ENCODE results near the gene ACOX3.
"Not testable (repeated sequence)": the region's sequence is repeated elsewhere in the genome, so short reads cannot be mapped to it uniquely, and the experiment has no call there.

Gene ACOX3

GRCh38 chr4:8355864-8356565 lies 84.5 kb downstream of the ACOX3 start:
- no peak for DNase-seq

GRCh38 chr4:8355306-8355705 lies 85.2 kb downstream of the ACOX3 start:
- no peak for DNase-seq

GRCh38 chr4:8353912-8354453 lies 86.5 kb downstream of the ACOX3 start:
- DNase-seq = no peak

- DNase-seq = no peak
These were observed 87.3 kb downstream of the ACOX3 start for GRCh38 chr4:8353158-8353669.

- no peak for DNase-seq
These were observed 88.0 kb downstream of the ACOX3 start for GRCh38 chr4:8352368-8353157.

GRCh38 chr4:8351931-8352367 lies 88.6 kb downstream of the ACOX3 start:
- peak in 2 of 56 donors; percentile 9 to 23 for DNase-seq

GRCh38 chr4:8350841-8351461 lies 89.6 kb downstream of the ACOX3 start:
- no peak for DNase-seq

GRCh38 chr4:8350352-8350751 lies 90.2 kb downstream of the ACOX3 start:
- DNase-seq = no peak

- no peak for DNase-seq
These were observed 90.8 kb downstream of the ACOX3 start for GRCh38 chr4:8349664-8350236.

- not testable (repeated sequence) for DNase-seq
These were observed 91.3 kb downstream of the ACOX3 start for GRCh38 chr4:8349236-8349635.

GRCh38 chr4:8348071-8348470 lies 92.5 kb downstream of the ACOX3 start:
- no peak for DNase-seq

GRCh38 chr4:8347660-8348059 lies 92.9 kb downstream of the ACOX3 start:
- no peak for DNase-seq

- DNase-seq = peak in 39 of 56 donors; percentile 10 to 75 (median 39)
These were observed 93.5 kb downstream of the ACOX3 start for GRCh38 chr4:8346838-8347605.

- DNase-seq = no peak
These were observed 94.3 kb downstream of the ACOX3 start for GRCh38 chr4:8345946-8346814.

- no peak for DNase-seq
These were observed 95.2 kb downstream of the ACOX3 start for GRCh38 chr4:8345053-8345945.

- DNase-seq = no peak
These were observed 96.1 kb downstream of the ACOX3 start for GRCh38 chr4:8344377-8344776.

- DNase-seq = no peak
These were observed 96.6 kb downstream of the ACOX3 start for GRCh38 chr4:8343967-8344331.

- no peak for DNase-seq
These were observed 97.1 kb downstream of the ACOX3 start for GRCh38 chr4:8343262-8343966.

All from nucleus accumbens (tissue), 56 donors.